IPS-18a (cell line): Measurements from ENCODE around the gene ZNHIT3.

ENCODE experiments used
- H3K27ac ChIP-seq: one replicate; pipeline ENCODE4 v1.5.1; 2013; ENCODE audit warnings: low read length
- H3K27me3 ChIP-seq: one replicate; pipeline ENCODE4 v1.6.1; 2013; ENCODE audit warnings: mild to moderate bottlenecking, low read length; ENCODE audit not compliant: control insufficient read depth, insufficient read depth
- H3K36me3 ChIP-seq: one replicate; pipeline ENCODE4 v1.6.1; 2013; ENCODE audit warnings: low read depth, low read length; ENCODE audit not compliant: control insufficient read depth
- H3K4me1 ChIP-seq: one replicate; pipeline ENCODE4 v1.6.1; 2013; ENCODE audit warnings: low read depth, low read length; ENCODE audit not compliant: control insufficient read depth
- H3K4me3 ChIP-seq: one replicate; pipeline ENCODE4 v1.5.1; 2013; ENCODE audit warnings: low read length
- H3K9ac ChIP-seq: one replicate; pipeline ENCODE4 v1.6.1; 2013; ENCODE audit warnings: mild to moderate bottlenecking, low read length, moderate library complexity
- H3K9me3 ChIP-seq: one replicate; pipeline ENCODE4 v1.6.1; 2013; ENCODE audit warnings: low read depth, low read length; ENCODE audit not compliant: control insufficient read depth

Gene ZNHIT3

DNA sequence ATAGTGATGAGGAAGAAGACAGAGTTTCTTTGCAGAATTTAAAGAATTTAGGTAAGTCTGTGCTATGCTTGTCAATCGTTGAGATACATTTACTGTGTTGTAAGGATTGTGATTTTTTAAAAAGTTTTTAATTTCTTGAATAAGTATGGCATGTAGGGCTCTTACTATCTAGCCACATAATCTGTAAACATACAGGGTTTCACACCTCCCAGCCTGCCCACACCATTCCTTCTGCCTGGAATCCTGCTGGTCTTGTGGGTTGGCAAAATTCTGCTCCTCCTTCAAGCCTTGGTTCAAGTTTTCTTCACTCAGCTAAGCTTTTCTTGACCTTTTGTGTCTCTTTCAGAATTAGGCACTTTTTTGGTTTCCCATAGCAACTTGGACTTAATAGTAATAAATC is 7.5 kb downstream of the ZNHIT3 start:
- H3K4me1 ChIP-seq = no peaks in the 10 kb centered on the region
- H3K27me3 ChIP-seq = no peaks in the 10 kb centered on the region
- no peak overlapping the region for H3K9ac ChIP-seq
- H3K27ac ChIP-seq = no peak overlapping the region
- no peaks in the 10 kb centered on the region for H3K9me3 ChIP-seq
- peaks cover 52% of the 10 kb centered on the region for H3K36me3 ChIP-seq
- H3K4me3 ChIP-seq = no peak overlapping the region

DNA sequence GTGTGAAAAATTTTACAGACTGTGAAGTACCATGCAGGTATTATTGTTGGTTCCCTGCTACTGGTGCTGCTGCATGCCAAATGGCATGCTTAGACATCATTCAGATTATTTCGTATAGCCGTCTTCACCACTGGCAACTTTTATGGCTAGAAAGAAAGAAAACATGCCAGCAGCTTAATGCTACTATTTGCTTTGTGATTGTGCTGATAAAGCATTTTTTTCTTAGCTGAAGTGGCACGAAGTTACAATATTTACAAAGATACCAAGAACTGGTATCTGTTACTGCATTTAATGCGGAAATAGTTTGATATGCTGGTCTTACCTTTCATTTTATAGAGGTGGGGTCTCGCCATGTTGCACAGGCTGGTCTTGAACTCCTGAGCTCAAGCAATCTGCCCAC is 8.2 kb downstream of the ZNHIT3 start:
- Histone ChIP-seq H3K4me1 (no peaks in the 10 kb centered on the region), H3K4me3 (no peak overlapping the region), H3K9me3 (no peaks in the 10 kb centered on the region), H3K27ac (no peak overlapping the region), H3K9ac (no peak overlapping the region), H3K27me3 (no peaks in the 10 kb centered on the region), H3K36me3 (peaks cover 55% of the 10 kb centered on the region)

- Histone ChIP-seq H3K27me3 (no peaks in the 10 kb centered on the region), H3K4me1 (no peaks in the 10 kb centered on the region), H3K36me3 (peaks cover 55% of the 10 kb centered on the region), H3K9me3 (no peaks in the 10 kb centered on the region), H3K9ac (no peak overlapping the region), H3K27ac (no peak overlapping the region), H3K4me3 (no peak overlapping the region)
Measured at GRCh38 chr17:36495076-36495578, 8.6 kb downstream of the ZNHIT3 start.

- no peak overlapping the region for H3K4me3 ChIP-seq
- no peak overlapping the region for H3K9ac ChIP-seq
- H3K27ac ChIP-seq = no peak overlapping the region
- no peaks in the 10 kb centered on the region for H3K9me3 ChIP-seq
- H3K4me1 ChIP-seq = no peaks in the 10 kb centered on the region
- peaks cover 64% of the 10 kb centered on the region for H3K36me3 ChIP-seq
- H3K27me3 ChIP-seq = no peaks in the 10 kb centered on the region
Measured at GRCh38 chr17:36496018-36496789, 9.7 kb downstream of the ZNHIT3 start.

DNA sequence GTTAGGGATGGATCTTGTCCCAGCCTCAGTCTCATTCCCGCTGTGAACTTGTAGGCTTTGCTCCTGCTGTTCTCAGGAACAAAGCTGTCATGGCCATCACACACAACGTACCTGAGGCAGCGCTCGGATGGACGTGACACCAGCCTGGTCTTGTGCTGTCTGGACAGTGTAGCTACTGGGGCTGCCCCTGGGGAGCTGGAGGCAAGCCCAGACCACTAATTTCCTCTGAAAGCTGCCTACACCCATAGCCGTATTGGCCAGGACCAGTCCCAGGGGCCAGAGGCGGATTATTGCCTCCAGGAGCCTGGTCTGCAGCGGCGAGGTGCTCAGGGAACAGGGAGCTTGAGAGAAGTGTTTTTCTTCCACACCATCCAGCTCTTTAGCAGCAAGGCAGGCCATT is 11.7 kb downstream of the ZNHIT3 start:
- Histone ChIP-seq H3K4me1 (no peaks in the 10 kb centered on the region), H3K27me3 (no peaks in the 10 kb centered on the region), H3K36me3 (peaks cover 75% of the 10 kb centered on the region), H3K27ac (no peak overlapping the region), H3K4me3 (no peak overlapping the region), H3K9me3 (no peaks in the 10 kb centered on the region), H3K9ac (no peak overlapping the region)

DNA sequence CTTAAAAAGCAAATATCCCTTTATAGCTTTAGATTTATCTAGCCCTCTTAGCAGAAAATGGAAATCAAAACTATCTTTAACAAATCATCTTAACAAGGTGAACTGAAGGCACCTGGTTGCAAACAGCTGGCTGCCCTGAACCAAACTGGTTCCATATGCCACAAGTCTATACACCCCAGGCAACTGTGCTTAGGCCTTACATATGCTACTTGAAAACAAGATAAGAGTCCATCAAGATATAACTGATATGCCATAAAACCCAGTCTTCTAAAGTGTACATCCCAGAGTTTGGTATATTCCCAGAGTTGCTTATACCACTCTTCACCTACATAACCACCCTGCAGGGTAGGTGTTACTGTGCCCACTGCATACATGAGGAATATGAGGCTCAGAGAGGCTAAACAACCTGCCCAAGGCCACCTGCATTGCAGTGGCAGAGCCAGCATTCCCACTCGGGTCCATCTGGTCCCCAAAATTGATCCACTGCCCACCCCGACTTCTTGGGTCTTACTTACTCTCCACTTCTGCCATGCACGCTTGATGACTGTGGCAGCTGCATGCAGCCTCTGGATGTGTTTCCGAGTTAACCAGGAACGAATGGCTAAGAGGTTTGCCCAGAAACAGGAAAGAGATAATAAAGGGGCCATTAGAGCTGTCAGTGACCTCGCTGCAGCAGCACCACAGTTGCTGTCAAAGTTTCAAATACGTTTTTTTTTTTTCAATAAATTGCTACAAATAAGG is 12.2 kb downstream of the ZNHIT3 start:
- no peak overlapping the region for H3K9ac ChIP-seq
- H3K4me1 ChIP-seq = no peaks in the 10 kb centered on the region
- H3K36me3 ChIP-seq = peaks cover 75% of the 10 kb centered on the region
- no peaks in the 10 kb centered on the region for H3K27me3 ChIP-seq
- H3K9me3 ChIP-seq = no peaks in the 10 kb centered on the region
- no peak overlapping the region for H3K27ac ChIP-seq
- H3K4me3 ChIP-seq = no peak overlapping the region

GRCh38 chr17:36500745-36501225 is 14.3 kb downstream of the ZNHIT3 start:
- no peaks in the 10 kb centered on the region for H3K27me3 ChIP-seq
- no peak overlapping the region for H3K4me3 ChIP-seq
- H3K4me1 ChIP-seq = no peaks in the 10 kb centered on the region
- no peak overlapping the region for H3K9ac ChIP-seq
- H3K9me3 ChIP-seq = no peaks in the 10 kb centered on the region
- H3K27ac ChIP-seq = no peak overlapping the region
- H3K36me3 ChIP-seq = peaks cover 75% of the 10 kb centered on the region

- Histone ChIP-seq H3K9me3 (no peaks in the 10 kb centered on the region), H3K27me3 (no peaks in the 10 kb centered on the region), H3K36me3 (peaks cover 75% of the 10 kb centered on the region), H3K4me1 (no peaks in the 10 kb centered on the region), H3K27ac (no peak overlapping the region), H3K9ac (no peak overlapping the region), H3K4me3 (no peak overlapping the region)
Measured at GRCh38 chr17:36501351-36501750, 14.9 kb downstream of the ZNHIT3 start.

- no peak overlapping the region for H3K9ac ChIP-seq
- no peak overlapping the region for H3K4me3 ChIP-seq
- no peaks in the 10 kb centered on the region for H3K4me1 ChIP-seq
- no peaks in the 10 kb centered on the region for H3K9me3 ChIP-seq
- peaks cover 75% of the 10 kb centered on the region for H3K36me3 ChIP-seq
- H3K27ac ChIP-seq = no peak overlapping the region
- H3K27me3 ChIP-seq = no peaks in the 10 kb centered on the region
Measured at GRCh38 chr17:36501963-36502362, 15.5 kb downstream of the ZNHIT3 start.

GRCh38 chr17:36503456-36504155 is 17.1 kb downstream of the ZNHIT3 start:
- no peak overlapping the region for H3K9ac ChIP-seq
- no peaks in the 10 kb centered on the region for H3K4me1 ChIP-seq
- peaks cover 80% of the 10 kb centered on the region for H3K36me3 ChIP-seq
- no peaks in the 10 kb centered on the region for H3K9me3 ChIP-seq
- no peaks in the 10 kb centered on the region for H3K27me3 ChIP-seq
- H3K27ac ChIP-seq = no peak overlapping the region
- H3K4me3 ChIP-seq = no peak overlapping the region

- Histone ChIP-seq H3K36me3 (peaks cover 80% of the 10 kb centered on the region), H3K27ac (no peak overlapping the region), H3K4me1 (no peaks in the 10 kb centered on the region), H3K9ac (no peak overlapping the region), H3K27me3 (no peaks in the 10 kb centered on the region), H3K9me3 (no peaks in the 10 kb centered on the region), H3K4me3 (no peak overlapping the region)
Measured at GRCh38 chr17:36504156-36504545, 17.7 kb downstream of the ZNHIT3 start.
